Esophagus muscularis mucosa (tissue), 3 donors: Measurements from ENCODE around the gene IDH2.
A peak's percentile ranks its signal among the peaks of the same experiment; 100 is the strongest.

Experiments
- CTCF ChIP-seq, 3 experiments: fragments of 200-600 bp in 2 of 3; fragments of 450-650 bp in 1 of 3; sonication (generic) in 2 of 3; IDR thresholded peaks; one replicate each; pipeline ENCODE4 v1.5.1; 2017 to 2019; ENCODE audit warnings: antibody characterized with exemption in 3 of 3, mild to moderate bottlenecking in 2 of 3, moderate library complexity in 1 of 3
- POLR2A ChIP-seq: fragments of 450-650 bp; IDR thresholded peaks from one replicate; pipeline ENCODE4 v1.6.1; 2017; ENCODE audit warnings: antibody characterized with exemption, moderate library complexity, mild to moderate bottlenecking, low read depth
- POLR2AphosphoS5 ChIP-seq, 2 donors: sonication (generic); formaldehyde crosslinking; IDR thresholded peaks; one replicate each; pipeline ENCODE4 v1.6.1; 2017; ENCODE audit warnings: antibody characterized with exemption in 2 of 2

GRCh38 chr15:90075420-90076289, 26.6 kb downstream of the IDH2 start:
- TF ChIP-seq CTCF (IDR thresholded peaks at IDR 0.05), result no peak
- TF ChIP-seq POLR2A, result no peak
- TF ChIP-seq POLR2AphosphoS5 (IDR thresholded peaks at IDR 0.05), result peak in 1 of 2 donors; percentile 20
